IPS DF 4.7 (cell line): Measurements from ENCODE around the gene PIK3R2.
A peak's percentile ranks its signal among the peaks of the same experiment; 100 is the strongest.
"Not testable (repeated sequence)": the region's sequence is repeated elsewhere in the genome, so short reads cannot be mapped to it uniquely, and the experiment has no call there.

Experiments
- DNase-seq: peaks from one replicate; pipeline ENCODE4 v3.0.0-alpha.2; 2013; ENCODE audit warnings: low spot score; ENCODE audit errors: extremely low read depth

PIK3R2 gene

GRCh38 chr19:18203863-18204393 lies 51.0 kb downstream of the PIK3R2 start, which contains the start of gene RAB3A:
Gene RAB3A (minus strand): TSS chr19:18204042. CDS start chr19:18202740, 1,302 bp downstream.
- DNase-seq, result peak; percentile 99

DNA sequence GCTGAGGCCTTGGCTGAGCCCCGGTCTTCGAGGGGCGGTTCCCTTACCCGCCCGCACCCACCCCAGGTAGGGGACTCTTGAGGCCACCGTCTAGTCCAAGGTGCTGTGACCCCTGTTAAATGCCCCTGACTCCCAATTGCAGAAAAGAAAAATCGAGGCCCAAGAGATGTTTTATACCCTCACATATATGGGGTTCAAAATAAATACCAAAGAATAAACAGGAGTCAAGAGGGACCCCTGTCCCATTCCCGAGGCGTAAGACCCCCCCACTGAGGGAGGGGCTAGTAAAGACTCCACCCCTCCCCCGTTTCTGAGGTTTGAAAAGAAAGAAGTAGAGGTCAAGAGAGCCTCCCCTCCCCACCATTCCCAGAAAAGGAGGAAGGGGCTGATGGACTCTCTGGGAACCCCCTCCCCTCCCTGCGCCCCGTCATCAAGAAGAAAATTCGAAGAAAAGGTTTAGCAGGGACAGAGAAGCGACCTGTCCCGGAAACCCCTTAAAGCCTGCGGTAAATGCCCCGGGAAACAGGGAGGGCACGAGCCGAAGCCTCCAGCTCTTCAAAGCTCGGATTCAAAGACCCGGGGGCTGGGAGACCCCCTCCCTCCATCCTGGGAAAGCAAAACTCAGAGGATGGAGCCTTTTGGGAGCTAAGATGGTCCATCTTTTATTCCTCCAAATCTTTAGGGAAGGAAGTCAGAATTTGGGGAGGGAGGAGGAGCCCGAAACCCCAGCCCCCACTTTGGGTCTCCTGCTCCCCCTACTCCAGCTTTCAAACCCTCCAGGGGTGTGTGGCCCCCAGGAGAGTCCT lies 51.6 kb downstream of the PIK3R2 start:
- DNase-seq, result no peak

GRCh38 chr19:18205200-18205892 lies 52.4 kb downstream of the PIK3R2 start:
- DNase-seq, result no peak

DNA sequence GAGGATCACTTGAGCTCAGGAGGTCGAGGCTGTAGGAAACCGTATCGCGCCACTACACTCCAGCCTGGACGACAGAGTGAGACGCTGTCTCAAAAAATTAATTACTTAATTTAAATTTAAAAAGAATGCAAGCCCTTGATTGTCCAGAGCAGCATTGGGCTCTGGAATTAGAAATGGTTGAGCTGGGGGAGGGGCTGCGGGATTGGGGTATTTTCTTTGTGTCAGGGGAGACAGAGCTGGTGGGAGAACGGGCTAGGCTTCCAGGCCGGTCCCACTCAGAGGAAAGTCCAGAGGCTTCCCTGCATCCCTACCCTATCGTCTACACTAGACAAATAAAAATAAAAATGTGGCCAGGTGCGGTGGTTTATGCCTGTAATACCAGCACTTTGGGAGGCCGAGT lies 53.1 kb downstream of the PIK3R2 start:
- no peak for DNase-seq

DNA sequence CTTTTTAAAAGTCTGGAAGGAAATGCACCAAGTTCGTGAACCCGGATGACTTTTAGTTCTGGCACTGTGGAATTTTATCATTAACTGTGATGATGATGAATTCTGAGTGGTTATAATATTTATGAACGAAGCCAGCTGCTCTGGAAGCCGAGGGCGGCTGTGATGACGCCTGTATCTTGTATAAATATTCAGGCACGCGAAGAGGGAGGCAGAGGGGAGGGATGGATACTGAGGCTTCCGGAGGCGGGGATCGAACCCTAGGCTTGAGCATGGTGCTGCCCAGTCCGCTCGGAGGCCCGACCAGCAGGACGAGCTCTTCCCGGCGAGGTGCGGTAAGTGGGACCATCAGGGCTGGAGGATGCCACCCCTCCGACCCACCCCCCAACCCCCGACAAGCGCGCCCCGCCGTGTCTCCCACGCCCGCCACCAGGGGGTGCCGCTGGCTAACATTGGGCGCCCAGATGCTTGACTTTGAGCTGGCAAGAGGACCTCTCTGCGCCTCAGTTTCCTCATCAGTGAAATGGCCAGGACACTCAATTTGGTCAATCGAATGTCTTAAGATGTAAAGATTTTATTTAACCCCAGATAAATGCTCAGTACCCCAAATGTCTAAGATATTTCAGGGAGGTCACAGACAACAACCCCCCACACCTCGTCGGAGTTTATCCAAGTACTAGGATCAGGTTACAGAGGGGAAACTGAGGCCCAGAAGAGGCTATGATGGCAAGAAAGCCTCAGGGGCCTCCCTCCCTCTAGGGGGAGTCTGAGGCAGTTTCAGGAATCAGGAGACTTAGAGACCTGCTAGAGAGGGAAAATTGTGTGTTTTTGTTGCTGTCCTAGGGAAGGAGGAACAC lies 55.4 kb downstream of the PIK3R2 start:
- DNase-seq, result no peak

GRCh38 chr19:18209912-18210311 lies 56.9 kb downstream of the PIK3R2 start:
- not testable (repeated sequence) for DNase-seq

DNA sequence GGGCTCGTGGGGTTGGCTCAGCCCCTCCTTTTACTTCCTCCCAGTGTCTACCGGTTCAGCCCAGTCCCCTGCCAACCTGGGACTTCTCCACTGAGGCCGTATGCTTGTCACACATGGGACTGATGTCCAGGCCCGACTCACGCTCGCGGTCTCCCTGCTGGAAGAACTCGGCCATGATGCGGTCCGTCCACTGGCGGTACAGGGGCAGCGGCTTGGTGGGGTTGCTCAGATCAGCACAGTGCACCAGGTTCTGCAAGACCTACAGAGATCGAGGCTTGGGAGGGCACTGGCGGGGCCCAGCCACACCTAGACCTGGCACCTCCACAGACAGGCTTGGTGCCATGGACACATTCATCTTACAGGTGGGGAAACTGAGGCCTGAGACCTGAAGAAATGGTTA lies 58.7 kb downstream of the PIK3R2 start:
- DNase-seq, result no peak

DNA sequence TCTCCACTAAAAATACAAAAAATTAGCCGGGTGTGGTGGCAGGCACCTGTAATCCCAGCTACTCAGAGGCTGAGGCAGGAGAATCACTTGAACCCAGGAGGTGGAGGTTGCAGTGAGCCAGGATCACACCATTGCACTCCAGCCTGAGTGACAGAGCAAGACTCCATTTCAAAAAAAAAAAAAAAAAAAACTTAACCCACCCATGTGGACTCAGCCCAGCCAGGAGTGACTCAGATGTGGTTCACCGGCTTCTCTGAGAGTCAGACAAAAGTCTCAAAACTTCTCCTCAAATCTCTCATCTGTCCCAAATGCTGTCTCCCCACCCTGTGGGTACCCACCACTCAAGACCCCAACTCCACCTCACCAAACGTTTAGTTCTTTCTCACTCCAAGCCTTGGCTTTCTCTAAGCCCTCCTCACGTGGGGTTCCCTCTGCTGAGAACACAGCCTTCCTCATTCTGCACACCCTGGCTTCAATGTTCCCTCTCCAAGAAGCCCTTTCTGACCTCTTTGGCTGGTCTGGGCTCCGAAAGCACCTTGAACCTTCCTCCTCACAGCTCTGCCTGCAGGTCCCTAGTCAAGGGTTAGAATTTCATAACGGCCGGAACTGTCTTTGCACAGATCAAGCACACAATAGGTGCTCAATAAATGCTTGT lies 61.9 kb downstream of the PIK3R2 start:
- DNase-seq, result no peak

GRCh38 chr19:18216789-18217188 lies 63.8 kb downstream of the PIK3R2 start:
- DNase-seq, result no peak

DNA sequence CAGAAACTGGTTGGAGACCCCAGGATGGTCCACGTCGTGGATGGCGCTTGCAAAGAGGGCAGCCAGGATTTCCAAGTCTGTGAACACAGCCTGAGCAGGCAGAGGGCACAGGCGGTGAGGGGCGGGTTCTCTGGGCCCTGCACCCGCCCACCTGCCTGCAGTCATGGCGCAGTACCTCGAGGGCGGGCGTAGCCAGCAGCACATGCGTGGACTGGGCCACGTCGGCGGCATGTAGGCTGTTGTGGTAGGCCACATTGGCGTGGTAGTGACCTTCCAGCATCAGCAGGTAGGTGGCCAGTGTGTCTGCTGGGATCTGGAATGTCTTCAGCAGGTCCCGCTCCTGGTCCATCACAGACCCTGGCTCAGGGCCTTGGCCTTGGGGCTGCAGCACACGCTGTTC lies 65.2 kb downstream of the PIK3R2 start:
- no peak for DNase-seq

DNA sequence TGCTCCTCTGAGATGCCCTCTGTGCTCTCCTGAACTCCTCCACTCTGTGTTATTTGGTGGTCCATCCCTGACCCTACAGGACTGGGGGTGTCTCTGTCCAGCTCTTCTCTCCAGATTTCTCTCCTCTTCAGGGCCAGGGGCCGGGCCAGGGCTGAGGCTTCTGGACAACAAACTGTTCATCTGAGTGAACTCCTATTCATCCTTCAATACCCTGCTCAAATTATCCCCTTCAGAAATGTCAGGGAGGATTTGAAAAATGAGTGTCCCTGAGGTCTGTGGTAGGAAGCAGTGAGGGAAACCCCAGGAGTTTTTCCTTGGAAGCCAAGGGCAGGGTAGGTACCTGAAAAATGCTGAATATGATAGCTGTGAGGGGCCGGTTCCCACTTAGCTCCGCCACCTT lies 65.6 kb downstream of the PIK3R2 start:
- DNase-seq, result no peak
